ENCODE data around the gene SERPINB8.

DNA sequence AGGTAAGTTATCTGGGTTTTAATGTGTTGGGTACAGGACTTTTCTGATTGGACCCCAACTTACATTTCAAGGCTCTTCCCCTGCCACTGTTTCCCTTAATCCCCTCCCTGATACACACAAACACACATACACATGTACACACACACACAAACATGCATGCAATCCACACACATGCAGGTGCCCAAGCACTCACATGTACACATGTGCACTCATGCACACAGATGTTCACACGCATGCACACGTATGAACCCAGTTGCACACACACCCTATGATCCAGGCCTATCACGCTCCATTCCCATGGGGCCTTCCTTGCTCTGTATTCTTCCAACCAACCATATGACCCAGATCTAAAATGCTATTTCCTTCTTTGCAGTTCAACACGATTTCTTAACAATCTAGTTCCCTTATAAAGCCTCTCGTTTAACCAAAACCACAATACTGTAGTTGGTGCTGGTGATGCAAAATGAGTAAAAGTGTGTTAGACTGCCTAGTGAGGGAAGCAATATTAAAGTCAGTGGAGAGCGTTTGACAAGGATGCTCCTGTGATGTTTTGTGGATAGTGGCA, 11.1 kb downstream of the SERPINB8 start:
- TF ChIP-seq, protein P1, sequence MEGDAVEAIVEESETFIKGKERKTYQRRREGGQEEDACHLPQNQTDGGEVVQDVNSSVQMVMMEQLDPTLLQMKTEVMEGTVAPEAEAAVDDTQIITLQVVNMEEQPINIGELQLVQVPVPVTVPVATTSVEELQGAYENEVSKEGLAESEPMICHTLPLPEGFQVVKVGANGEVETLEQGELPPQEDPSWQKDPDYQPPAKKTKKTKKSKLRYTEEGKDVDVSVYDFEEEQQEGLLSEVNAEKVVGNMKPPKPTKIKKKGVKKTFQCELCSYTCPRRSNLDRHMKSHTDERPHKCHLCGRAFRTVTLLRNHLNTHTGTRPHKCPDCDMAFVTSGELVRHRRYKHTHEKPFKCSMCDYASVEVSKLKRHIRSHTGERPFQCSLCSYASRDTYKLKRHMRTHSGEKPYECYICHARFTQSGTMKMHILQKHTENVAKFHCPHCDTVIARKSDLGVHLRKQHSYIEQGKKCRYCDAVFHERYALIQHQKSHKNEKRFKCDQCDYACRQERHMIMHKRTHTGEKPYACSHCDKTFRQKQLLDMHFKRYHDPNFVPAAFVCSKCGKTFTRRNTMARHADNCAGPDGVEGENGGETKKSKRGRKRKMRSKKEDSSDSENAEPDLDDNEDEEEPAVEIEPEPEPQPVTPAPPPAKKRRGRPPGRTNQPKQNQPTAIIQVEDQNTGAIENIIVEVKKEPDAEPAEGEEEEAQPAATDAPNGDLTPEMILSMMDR (IDR thresholded peaks at IDR 0.05), result no peak
- TF ChIP-seq POLR2A (IDR thresholded peaks at IDR 0.05) (no peak), EP300 (IDR thresholded peaks at IDR 0.05) (no peak)

All from tibial nerve (tissue), 4 donors.